ENCODE results near the gene ATP6V1F.

GRCh38 chr7:128853799-128854198 is 8.9 kb upstream of the ATP6V1F start:
- TF ChIP-seq CTCF (IDR thresholded peaks at IDR 0.05) (no peak), POLR2A (IDR thresholded peaks at IDR 0.05) (no peak)
